CD4-positive, CD25-positive, alpha-beta regulatory T cell (primary cell): ENCODE results near the gene TROAP. TPM values are rescaled to one million over a fixed set of nuclear protein-coding genes. Genes with fewer than 3 reads are reported as not detected.
A peak's percentile ranks its signal among the peaks of the same experiment; 100 is the strongest.
"Not testable (repeated sequence)": the region's sequence is repeated elsewhere in the genome, so short reads cannot be mapped to it uniquely, and the experiment has no call there.

Experiments
- ATAC-seq, 2 donors: fragments of 150-1000 bp; cut with Tn5 transposase; one replicate each; pipeline ENCODE4 v1.10.0; 2021; ENCODE audit warnings: low read depth in 2 of 2, moderate number of reproducible peaks in 2 of 2, moderate library complexity in 1 of 2
- DNase-seq, 3 donors: peaks; one replicate each; pipeline versions ENCODE4 v3.0.0 to v3.0.0-alpha.2; 2012 to 2022; ENCODE audit warnings: mixed read lengths in 1 of 3
- H3K27ac ChIP-seq: one replicate; pipeline ENCODE4 v1.7.0; 2013; ENCODE audit warnings: mild to moderate bottlenecking, low read length; ENCODE audit not compliant: insufficient read depth, poor library complexity, severe bottlenecking
- H3K27me3 ChIP-seq: one replicate; pipeline ENCODE4 v1.7.0; 2013; ENCODE audit warnings: low read length; ENCODE audit not compliant: control insufficient read depth, insufficient read depth
- H3K36me3 ChIP-seq: one replicate; pipeline ENCODE4 v1.7.0; 2013; ENCODE audit warnings: mild to moderate bottlenecking, low read length, moderate library complexity; ENCODE audit not compliant: control insufficient read depth, insufficient read depth
- H3K4me1 ChIP-seq: 2 replicates; pipeline ENCODE4 v1.7.0; 2013; ENCODE audit warnings: mild to moderate bottlenecking, low read length; ENCODE audit not compliant: insufficient read depth, control insufficient read depth, poor library complexity, severe bottlenecking
- H3K4me3 ChIP-seq: one replicate; pipeline ENCODE4 v1.7.0; 2013; ENCODE audit warnings: low read depth, mild to moderate bottlenecking, low read length, moderate library complexity
- H3K9me3 ChIP-seq, 2 experiments: 1 replicate in 1 of 2; 2 replicates in 1 of 2; pipeline ENCODE4 v1.7.0; 2013; ENCODE audit warnings: low read length in 2 of 2, mild to moderate bottlenecking in 1 of 2, moderate library complexity in 1 of 2; ENCODE audit not compliant: control insufficient read depth in 2 of 2
- H3K27ac Mint-ChIP-seq, 3 donors: one replicate each; pipeline ENCODE4 v1.8.0; 2020 to 2022; ENCODE audit warnings: mild to moderate bottlenecking in 3 of 3, mixed read lengths in 3 of 3, moderate library complexity in 2 of 3
- H3K27me3 Mint-ChIP-seq: one replicate; pipeline ENCODE4 v1.8.0; 2022; ENCODE audit warnings: mild to moderate bottlenecking, mixed read lengths
- H3K36me3 Mint-ChIP-seq: one replicate; pipeline ENCODE4 v1.8.0; 2020; ENCODE audit warnings: mixed read lengths
- H3K4me1 Mint-ChIP-seq, 4 donors: one replicate each; pipeline ENCODE4 v1.8.0; 2020 to 2022; ENCODE audit warnings: mixed read lengths in 4 of 4, mild to moderate bottlenecking in 1 of 4
- H3K4me3 Mint-ChIP-seq, 4 donors: one replicate each; pipeline ENCODE4 v1.8.0; 2020 to 2022; ENCODE audit warnings: mild to moderate bottlenecking in 4 of 4, mixed read lengths in 4 of 4, moderate library complexity in 3 of 4
- H3K9me3 Mint-ChIP-seq, 7 donors: one replicate each; pipeline ENCODE4 v1.8.0; 2020 to 2022; ENCODE audit warnings: mixed read lengths in 7 of 7, mild to moderate bottlenecking in 3 of 7, moderate library complexity in 2 of 7
- polyA plus RNA-seq, 4 donors: library from polyadenylated mRNA; unstranded; fragments of 300-500 nt; fragmentation: Illumina TruSeq; gene quantifications; one replicate each; pipeline ENCODE4 v1.2.3, GENCODE V29; 2021
- total RNA-seq: library from RNA; stranded (reverse); gene quantifications from one replicate; pipeline ENCODE4 v1.2.3, GENCODE V29; 2022

TROAP gene
- total and polyA plus RNA-seq, 5 donors from 2014 or later, result 2.0 to 8.8 (median 4.4) TPM

GRCh38 chr12:49280545-49280944 lies 42.5 kb upstream of the TROAP start:
- H3K4me3 ChIP-seq, H3K36me3 Mint-ChIP-seq, H3K27me3 ChIP-seq, H3K9me3 Mint-ChIP-seq, H3K4me1 Mint-ChIP-seq, H3K9me3 ChIP-seq, H3K4me3 Mint-ChIP-seq, H3K27ac Mint-ChIP-seq, H3K4me1 ChIP-seq, DNase-seq, H3K36me3 ChIP-seq, H3K27ac ChIP-seq, ATAC-seq: not testable (repeated sequence)
- H3K27me3 Mint-ChIP-seq, result peaks cover 32% of the 10 kb centered on the region

GRCh38 chr12:49282302-49282701 lies 40.8 kb upstream of the TROAP start:
- Mint-ChIP-seq H3K4me1 (no peaks in the 10 kb centered on the region), H3K36me3 (no peaks in the 10 kb centered on the region), H3K9me3 (no peaks in the 10 kb centered on the region), H3K4me3 (no peak overlapping the region), H3K27me3 (peaks cover 41% of the 10 kb centered on the region), H3K27ac (no peak overlapping the region)
- Histone ChIP-seq H3K4me3 (no peak overlapping the region), H3K4me1 (no peaks in the 10 kb centered on the region), H3K27ac (no peak overlapping the region), H3K9me3 (no peaks in the 10 kb centered on the region), H3K27me3 (peaks cover 7% of the 10 kb centered on the region), H3K36me3 (no peaks in the 10 kb centered on the region)
- DNase-seq (no peak), ATAC-seq (no peak)

- H3K4me3 ChIP-seq, ATAC-seq, H3K27ac Mint-ChIP-seq, H3K36me3 Mint-ChIP-seq, H3K27me3 ChIP-seq, H3K36me3 ChIP-seq, H3K4me1 ChIP-seq, H3K9me3 Mint-ChIP-seq, DNase-seq, H3K4me3 Mint-ChIP-seq, H3K4me1 Mint-ChIP-seq, H3K9me3 ChIP-seq, H3K27ac ChIP-seq: not testable (repeated sequence)
- peaks cover 47% of the 10 kb centered on the region for H3K27me3 Mint-ChIP-seq
Measured at GRCh38 chr12:49282740-49283375, 40.2 kb upstream of the TROAP start.

GRCh38 chr12:49283541-49284429 lies 39.3 kb upstream of the TROAP start:
- Histone ChIP-seq H3K27ac (no peak overlapping the region), H3K4me1 (no peaks in the 10 kb centered on the region), H3K27me3 (peaks cover 7% of the 10 kb centered on the region), H3K36me3 (no peaks in the 10 kb centered on the region), H3K4me3 (no peak overlapping the region), H3K9me3 (no peaks in the 10 kb centered on the region)
- ATAC-seq, result no peak
- no peak for DNase-seq
- Mint-ChIP-seq H3K27me3 (peaks cover 54% of the 10 kb centered on the region), H3K9me3 (peaks cover 0 to 2% (median 0%) of the 10 kb centered on the region in 7 donors), H3K27ac (no peak overlapping the region), H3K4me3 (no peak overlapping the region), H3K4me1 (no peaks in the 10 kb centered on the region), H3K36me3 (no peaks in the 10 kb centered on the region)

GRCh38 chr12:49284672-49285071 lies 38.4 kb upstream of the TROAP start:
- H3K27me3 ChIP-seq, result peaks cover 4% of the 10 kb centered on the region
- DNase-seq (no peak), ATAC-seq (no peak)
- no peaks in the 10 kb centered on the region for H3K36me3 ChIP-seq
- Mint-ChIP-seq H3K27me3 (peaks cover 50% of the 10 kb centered on the region), H3K27ac (no peak overlapping the region), H3K4me3 (no peak overlapping the region), H3K9me3 (peaks cover 0 to 2% (median 0%) of the 10 kb centered on the region in 7 donors), H3K36me3 (no peaks in the 10 kb centered on the region), H3K4me1 (no peaks in the 10 kb centered on the region)
- no peaks in the 10 kb centered on the region for H3K9me3 ChIP-seq
- H3K4me1 ChIP-seq, result no peaks in the 10 kb centered on the region
- H3K4me3 ChIP-seq, result no peak overlapping the region
- no peak overlapping the region for H3K27ac ChIP-seq

GRCh38 chr12:49287876-49288275 lies 35.2 kb upstream of the TROAP start:
- no peaks in the 10 kb centered on the region for H3K9me3 ChIP-seq
- Mint-ChIP-seq H3K36me3 (no peaks in the 10 kb centered on the region), H3K9me3 (peaks cover 0 to 2% (median 0%) of the 10 kb centered on the region in 7 donors), H3K4me1 (no peaks in the 10 kb centered on the region), H3K27ac (peak overlapping the region in 2 of 3 donors; percentile 48 to 91), H3K27me3 (peaks cover 57% of the 10 kb centered on the region), H3K4me3 (no peak overlapping the region)
- no peaks in the 10 kb centered on the region for H3K36me3 ChIP-seq
- H3K27ac ChIP-seq, result no peak overlapping the region
- peaks cover 4% of the 10 kb centered on the region for H3K27me3 ChIP-seq
- no peak for ATAC-seq
- no peak overlapping the region for H3K4me3 ChIP-seq
- DNase-seq, result no peak
- H3K4me1 ChIP-seq, result no peaks in the 10 kb centered on the region

GRCh38 chr12:49288412-49288853 lies 34.6 kb upstream of the TROAP start:
- H3K27me3 Mint-ChIP-seq, result peaks cover 57% of the 10 kb centered on the region

More at GRCh38 chr12:49288412-49288853, 34.6 kb upstream of the TROAP start:
- Mint-ChIP-seq H3K36me3 (no peaks in the 10 kb centered on the region), H3K4me1 (no peaks in the 10 kb centered on the region), H3K27ac (no peak overlapping the region), H3K9me3 (peaks cover 0 to 2% (median 0%) of the 10 kb centered on the region in 7 donors), H3K4me3 (no peak overlapping the region)
- ATAC-seq (peak; percentile 62 to 64), DNase-seq (peak; percentile 67 to 73 (median 71))
- Histone ChIP-seq H3K27me3 (peaks cover 4% of the 10 kb centered on the region), H3K4me3 (no peak overlapping the region), H3K36me3 (no peaks in the 10 kb centered on the region), H3K27ac (no peak overlapping the region), H3K4me1 (no peaks in the 10 kb centered on the region), H3K9me3 (no peaks in the 10 kb centered on the region)
